GM03348 (cell line): ENCODE results near the gene FCRL3.

Experiments
- DNase-seq: peaks from one replicate; pipeline ENCODE4 v3.0.0; 2012; ENCODE audit warnings: low spot score

Gene FCRL3

GRCh38 chr1:157682710-157683437, 17.7 kb downstream of the FCRL3 start:
- no peak for DNase-seq

DNA sequence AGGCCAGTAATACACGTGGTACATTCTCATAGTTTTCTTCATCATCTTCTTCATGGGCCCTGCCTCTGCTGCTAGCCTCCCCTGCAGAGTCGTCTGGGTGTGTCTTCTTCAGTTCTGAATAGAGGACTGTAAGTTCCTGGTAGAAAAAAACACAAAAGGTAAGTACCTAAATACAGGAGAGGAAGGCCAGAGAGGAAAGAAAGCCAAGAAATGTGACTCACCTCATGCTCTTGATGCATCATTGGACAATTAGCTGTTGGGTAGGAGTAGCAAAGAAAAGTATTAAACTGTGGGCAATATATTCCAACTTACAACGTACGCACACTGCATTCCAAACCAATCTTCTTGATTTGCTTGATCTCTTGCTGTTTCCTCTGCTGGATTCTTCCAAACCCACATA, 21.8 kb downstream of the FCRL3 start:
- DNase-seq: no peak

DNA sequence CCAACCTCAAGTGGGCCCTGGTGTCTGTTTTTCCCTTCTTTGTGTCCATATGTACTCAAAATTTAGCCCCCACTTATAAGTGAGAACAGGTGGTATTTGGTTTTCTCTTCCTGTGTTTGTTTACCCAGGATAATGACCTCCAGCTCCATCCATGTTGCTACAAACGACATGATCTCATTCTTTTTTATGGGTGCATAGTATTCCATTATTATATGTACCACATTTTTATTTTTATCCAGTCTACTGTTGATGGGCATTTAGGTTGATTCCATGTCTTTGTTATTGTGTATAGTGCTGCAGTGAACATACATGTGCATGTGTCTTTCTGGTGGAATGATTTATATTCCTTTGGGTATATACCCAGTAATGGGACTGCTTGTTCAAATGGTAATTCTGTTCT, 27.6 kb downstream of the FCRL3 start:
- no peak for DNase-seq

GRCh38 chr1:157671895-157672294, 28.7 kb downstream of the FCRL3 start:
- DNase-seq: no peak

- DNase-seq: no peak
Observed at GRCh38 chr1:157659576-157660247, 40.9 kb downstream of the FCRL3 start.

DNA sequence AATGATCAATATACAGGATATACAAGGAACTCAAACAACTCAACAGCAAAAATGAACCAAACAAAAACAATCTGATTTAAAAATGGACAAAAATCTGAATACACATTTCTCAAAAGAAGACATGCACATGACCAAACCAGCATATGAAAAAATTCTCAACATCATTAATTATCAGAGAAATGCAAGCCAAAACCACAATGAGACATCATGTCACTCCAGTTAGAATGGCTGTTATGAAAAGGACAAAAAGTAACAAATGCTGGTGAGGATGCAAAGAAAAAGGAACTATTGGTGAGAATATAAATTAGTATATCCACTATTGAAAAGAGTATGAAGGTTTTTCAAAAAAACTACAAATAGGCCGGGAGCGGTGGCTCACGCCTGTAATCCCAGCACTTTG, 42.0 kb downstream of the FCRL3 start:
- no peak for DNase-seq

GRCh38 chr1:157653494-157653873, 47.1 kb downstream of the FCRL3 start:
- no peak for DNase-seq

DNA sequence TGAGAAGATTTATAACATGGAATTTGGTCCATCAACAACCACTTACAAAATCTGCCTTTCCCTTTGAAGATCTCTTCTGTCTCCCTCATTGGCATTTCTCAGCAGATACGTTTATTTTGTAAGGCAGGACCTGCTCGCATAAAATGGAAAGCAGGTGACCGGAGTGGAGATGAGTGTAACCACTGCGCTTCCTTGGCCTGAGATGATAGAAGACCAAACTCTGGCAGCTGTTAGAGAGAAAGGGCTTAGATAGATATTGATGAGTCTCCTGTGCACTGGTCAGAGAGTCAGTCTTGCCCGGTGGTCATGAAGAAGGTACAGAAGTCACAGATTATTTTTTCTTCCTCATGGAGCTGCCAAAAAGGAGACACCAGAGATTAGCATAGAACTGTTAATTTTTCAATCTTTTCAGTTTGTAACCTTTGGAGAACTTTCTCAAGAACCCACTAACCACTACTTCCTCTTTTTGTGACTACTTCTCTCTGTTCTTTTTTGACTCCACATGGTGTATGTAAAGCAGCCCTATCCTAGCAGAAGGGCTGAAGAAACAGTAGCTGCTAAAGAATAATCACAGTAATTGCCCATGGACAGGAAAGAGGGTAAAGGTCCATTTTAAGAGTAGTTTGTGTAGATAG, 47.6 kb downstream of the FCRL3 start:
- DNase-seq: no peak

DNA sequence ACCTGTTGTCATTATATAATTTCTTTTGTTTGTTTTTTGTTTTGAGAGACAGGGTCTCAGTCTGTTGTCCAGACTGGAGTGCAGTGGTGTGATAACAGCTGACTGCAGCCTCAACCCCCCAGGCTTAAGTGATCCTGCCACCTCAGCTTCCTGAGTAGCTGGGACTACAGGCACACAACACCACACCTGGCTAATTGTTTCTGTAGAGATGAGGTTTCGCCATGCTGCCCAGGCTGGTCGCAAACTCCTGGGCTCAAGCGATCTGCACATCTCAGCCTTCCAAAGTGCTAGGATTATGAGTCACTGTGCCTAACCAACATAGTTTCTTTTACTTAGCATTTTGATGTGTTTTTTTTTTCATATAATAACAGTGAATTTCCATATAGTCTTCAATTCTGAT, 52.3 kb downstream of the FCRL3 start:
- DNase-seq: no peak

DNA sequence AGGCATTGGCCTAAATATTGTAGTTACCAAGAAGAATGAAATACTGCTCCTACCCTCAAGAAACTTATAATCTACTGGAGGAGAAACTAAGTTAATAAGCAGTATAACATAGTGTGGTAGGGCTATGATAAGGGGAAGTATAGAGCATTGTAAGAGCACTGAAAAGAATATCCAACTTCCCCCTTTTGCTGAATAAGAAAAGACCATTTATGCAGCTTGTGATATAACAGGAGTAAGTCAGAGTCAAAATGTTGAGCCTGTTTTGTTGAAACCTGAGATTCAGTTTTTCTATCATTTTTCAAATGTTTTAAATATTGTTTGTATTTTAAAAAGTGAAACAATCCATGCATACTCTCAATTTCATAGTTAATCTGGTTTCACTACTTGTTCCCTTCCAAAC, 54.4 kb downstream of the FCRL3 start:
- DNase-seq: no peak

DNA sequence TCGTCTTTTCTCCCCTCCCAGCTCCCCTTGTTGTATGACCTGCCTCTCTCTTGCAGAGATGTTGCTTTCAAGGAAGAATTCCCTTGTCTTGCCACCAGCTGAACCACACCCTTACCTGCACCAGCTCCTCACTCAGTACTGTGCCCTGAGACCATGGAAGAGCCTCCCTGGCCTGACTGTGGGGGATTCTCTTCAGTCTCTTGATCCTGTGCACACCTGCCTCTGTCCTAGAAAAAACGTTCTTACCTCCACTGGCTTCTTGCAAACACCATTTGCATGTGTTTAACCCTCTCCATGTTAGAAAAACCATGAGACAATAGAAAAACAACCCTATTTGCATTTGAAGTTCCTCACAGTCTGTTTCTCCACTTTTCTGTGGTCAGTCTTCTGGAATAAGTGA, 59.4 kb downstream of the FCRL3 start:
- no peak for DNase-seq

- no peak for DNase-seq
Observed at GRCh38 chr1:157639800-157640199, 60.8 kb downstream of the FCRL3 start.

- no peak for DNase-seq
Observed at GRCh38 chr1:157628773-157629172, 71.8 kb downstream of the FCRL3 start.
